Measurements from ENCODE around the gene DACT2.
"Not testable (repeated sequence)": the region's sequence is repeated elsewhere in the genome, so short reads cannot be mapped to it uniquely, and the experiment has no call there.

DACT2 gene

DNA sequence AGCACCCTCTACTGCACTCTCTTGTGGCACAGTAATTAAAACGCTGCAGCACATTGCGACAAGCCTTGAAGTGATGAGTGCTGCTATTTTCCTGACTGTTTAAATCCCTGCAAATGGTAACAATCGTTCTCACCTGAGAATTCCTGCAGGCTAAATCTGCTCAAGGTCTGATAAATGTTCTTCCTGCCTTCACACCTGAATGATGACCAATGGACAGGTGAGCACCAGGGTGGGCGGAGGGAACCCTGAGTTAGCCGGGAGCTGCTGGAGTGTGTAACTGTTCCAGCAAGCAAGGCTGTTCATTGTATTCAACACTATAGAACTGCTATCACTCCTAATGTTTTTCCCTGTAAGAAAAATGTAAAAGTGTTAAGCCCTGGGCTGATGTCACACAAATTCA, 4.0 kb downstream of the DACT2 start:
- POLR2A ChIA-PET (ENCODE audit: low non-redundant PET) = no interaction called here
- TF ChIP-seq, protein P1, sequence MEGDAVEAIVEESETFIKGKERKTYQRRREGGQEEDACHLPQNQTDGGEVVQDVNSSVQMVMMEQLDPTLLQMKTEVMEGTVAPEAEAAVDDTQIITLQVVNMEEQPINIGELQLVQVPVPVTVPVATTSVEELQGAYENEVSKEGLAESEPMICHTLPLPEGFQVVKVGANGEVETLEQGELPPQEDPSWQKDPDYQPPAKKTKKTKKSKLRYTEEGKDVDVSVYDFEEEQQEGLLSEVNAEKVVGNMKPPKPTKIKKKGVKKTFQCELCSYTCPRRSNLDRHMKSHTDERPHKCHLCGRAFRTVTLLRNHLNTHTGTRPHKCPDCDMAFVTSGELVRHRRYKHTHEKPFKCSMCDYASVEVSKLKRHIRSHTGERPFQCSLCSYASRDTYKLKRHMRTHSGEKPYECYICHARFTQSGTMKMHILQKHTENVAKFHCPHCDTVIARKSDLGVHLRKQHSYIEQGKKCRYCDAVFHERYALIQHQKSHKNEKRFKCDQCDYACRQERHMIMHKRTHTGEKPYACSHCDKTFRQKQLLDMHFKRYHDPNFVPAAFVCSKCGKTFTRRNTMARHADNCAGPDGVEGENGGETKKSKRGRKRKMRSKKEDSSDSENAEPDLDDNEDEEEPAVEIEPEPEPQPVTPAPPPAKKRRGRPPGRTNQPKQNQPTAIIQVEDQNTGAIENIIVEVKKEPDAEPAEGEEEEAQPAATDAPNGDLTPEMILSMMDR (conservative IDR thresholded peaks at IDR 0.05; ENCODE audit: low read depth) = no peak
- H3K27ac ChIP-seq = no peak overlapping the region; the same call in 1 of the 2 replicates
- no peak for DNase-seq (ENCODE audit: low spot score)
- CTCF ChIA-PET = interaction anchor here (0.6 to 1.4 kb wide), 5 partner anchors 25 to 548 kb away, joined by 3 read pairs; no protein-coding TSS in a partner anchor

DNA sequence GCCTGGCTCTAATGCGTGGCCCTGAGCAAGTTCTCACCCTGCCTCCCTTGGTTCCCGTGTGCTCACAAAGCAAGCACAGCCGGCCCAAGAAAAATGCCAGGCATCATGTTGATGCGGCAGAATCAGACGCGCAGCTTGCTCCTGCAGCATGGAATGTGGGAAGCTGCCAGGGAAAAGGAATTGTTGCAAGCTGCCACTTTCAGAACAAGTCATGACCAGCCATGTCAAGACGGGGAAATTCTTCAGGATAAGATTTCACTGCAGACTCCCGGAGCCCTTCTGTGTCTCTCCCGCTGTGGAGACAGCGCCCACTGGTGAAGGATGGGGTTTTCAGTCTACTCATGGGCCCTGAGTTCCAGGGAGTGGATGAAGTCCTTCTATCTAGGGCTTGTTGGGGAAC, 4.6 kb downstream of the DACT2 start:
- ChIA-PET CTCF (interaction anchor here (0.5 to 1.4 kb wide), 6 partner anchors 25 to 850 kb away, joined by 3 to 5 read pairs (median 3); no protein-coding TSS in a partner anchor), POLR2A (ENCODE audit: low non-redundant PET) (no interaction called here)
- DNase-seq (ENCODE audit: low spot score) = peak; percentile 67
- peak overlapping the region; percentile 61 for H3K27ac ChIP-seq
- TF ChIP-seq, protein P1 (conservative IDR thresholded peaks at IDR 0.05; ENCODE audit: low read depth) = peak; percentile 66

DNA sequence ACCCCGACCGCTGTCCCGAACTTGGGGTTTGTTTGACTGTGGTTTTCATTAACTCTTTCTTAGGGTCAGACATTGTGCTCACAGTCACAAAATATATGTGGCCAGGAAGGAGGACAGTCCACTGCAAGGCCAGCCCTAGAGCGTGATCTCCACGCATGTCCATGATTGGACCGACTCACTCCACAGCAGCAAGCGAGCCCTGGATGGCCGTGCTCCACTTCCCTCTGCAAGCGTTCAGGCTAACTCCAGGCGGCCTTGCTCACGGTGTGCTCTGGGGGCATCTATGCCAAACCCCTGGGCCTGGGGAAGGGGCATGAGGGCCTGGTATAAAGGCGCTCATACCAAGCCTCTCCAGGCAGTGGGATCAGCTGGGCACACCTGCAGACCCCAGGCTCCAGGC, 5.6 kb downstream of the DACT2 start:
- ChIA-PET CTCF (no interaction called here), POLR2A (ENCODE audit: low non-redundant PET) (no interaction called here)
- DNase-seq (ENCODE audit: low spot score) = no peak
- TF ChIP-seq, protein P1 (conservative IDR thresholded peaks at IDR 0.05; ENCODE audit: low read depth) = no peak
- H3K27ac ChIP-seq = no peak overlapping the region

DNA sequence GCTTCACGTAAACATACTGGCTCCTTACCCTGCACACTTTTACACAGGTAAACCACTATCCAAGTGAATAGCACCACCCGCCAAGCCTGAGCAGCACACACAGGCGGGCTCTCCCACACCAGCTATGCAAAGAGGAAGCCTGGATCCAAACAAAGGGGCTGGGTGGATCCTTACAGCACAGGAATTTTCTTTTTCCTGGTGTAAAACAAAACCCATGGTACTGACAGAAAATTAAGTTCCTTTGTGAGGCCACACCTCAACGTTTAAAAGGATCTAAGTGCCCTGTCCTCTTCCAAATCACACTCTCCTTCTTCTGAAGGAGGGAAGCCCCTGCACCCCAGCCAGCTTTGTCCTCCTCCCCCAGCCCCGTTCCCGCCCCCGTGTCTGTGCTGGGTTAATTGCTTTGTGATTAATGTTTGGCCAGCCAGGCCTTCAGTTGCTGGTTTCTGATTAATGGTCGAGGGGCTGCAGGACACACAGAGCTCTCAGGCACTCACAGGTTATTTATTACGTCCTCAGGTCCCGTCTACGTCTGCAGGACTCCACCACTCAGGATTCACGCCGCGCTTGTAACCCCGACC, 6.1 kb downstream of the DACT2 start:
- POLR2A ChIA-PET (ENCODE audit: low non-redundant PET) = no interaction called here
- no peak overlapping the region for H3K27ac ChIP-seq
- TF ChIP-seq, protein P1 (conservative IDR thresholded peaks at IDR 0.05; ENCODE audit: low read depth) = no peak
- CTCF ChIA-PET = no interaction called here
- no peak for DNase-seq (ENCODE audit: low spot score)

DNA sequence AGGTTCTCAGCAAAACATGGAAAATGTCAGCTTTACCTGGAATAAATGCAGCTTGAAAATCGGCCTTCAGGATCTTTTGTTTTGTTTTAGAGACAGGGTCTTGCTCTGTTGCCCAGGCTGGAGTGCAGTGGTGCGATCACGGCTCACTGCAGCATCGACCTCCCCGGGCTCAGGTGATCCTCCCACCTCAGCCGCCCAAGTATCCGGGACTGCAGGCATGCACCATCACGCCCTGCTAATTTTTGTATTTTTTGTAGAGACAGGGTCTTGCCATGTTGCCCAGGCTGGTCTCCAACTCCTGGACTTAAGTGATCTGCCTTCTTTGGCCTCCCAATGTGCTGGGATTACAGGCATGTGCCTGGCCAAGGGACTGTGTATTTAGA, 7.5 kb downstream of the DACT2 start:
- POLR2A ChIA-PET (ENCODE audit: low non-redundant PET); CTCF ChIA-PET; DNase-seq (ENCODE audit: low spot score); H3K27ac ChIP-seq: not testable (repeated sequence)

DNA sequence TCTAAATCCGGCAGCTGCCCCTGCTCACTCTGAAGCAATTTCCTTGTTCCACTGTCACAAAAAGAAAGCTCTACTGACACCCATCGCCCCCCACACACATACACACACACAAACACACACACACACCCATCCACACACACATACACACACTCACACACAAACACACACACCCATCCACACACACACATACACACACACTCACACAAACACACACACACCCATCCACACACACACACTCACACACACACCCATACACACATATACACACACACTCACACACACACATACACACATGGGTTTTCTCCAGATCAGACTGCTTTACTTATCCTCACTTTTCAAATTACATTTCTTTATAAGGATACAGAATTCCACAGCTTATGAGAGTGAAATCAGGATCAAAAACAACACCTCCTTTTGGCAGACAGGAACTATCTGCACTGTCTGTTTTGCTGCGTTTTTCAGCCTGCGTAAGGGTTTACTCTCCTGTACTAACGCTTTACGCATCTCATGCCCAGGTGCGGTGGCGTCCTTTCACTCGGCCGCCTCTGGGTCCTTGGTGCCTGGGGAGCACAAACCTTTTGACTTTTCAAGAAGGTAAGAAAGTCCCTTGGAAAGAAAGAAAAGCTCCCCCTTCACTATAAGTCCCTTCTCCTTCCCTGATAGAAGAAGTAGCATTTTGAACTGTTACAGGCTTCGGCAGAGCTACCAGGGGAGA, 8.0 kb downstream of the DACT2 start:
- no peak overlapping the region for H3K27ac ChIP-seq
- ChIA-PET CTCF (no interaction called here), POLR2A (ENCODE audit: low non-redundant PET) (no interaction called here)
- DNase-seq (ENCODE audit: low spot score) = no peak
- TF ChIP-seq, protein P1 (conservative IDR thresholded peaks at IDR 0.05; ENCODE audit: low read depth) = no peak

DNA sequence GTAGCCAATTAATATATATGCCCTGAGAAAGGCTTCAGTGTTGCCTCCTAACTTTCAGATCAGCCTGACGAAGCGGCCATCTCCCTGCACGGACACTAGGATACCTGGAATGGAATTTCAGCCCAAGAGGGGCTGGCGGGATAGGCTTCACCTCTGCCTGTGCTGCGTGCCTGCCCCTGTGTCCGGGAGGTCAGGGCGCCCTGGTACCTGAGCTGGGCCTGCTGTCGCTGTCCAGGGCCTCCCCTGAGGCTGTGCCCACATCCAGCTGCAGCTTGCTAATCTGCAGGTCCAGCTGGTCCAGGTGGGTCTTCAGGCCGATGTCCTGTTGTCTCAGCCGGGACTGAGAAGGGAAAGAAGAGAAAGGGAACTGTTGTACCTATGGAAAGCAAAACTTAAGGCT, 8.6 kb downstream of the DACT2 start:
- DNase-seq (ENCODE audit: low spot score) = no peak
- ChIA-PET CTCF (no interaction called here), POLR2A (ENCODE audit: low non-redundant PET) (no interaction called here)
- TF ChIP-seq, protein P1 (conservative IDR thresholded peaks at IDR 0.05; ENCODE audit: low read depth) = no peak
- no peak overlapping the region for H3K27ac ChIP-seq
